Activated CD8-positive, alpha-beta memory T cell treated with anti-CD3 and anti-CD28 coated beads for 1 hour (primary cell): ENCODE data around the gene HSDL1.
A peak's percentile ranks its signal among the peaks of the same experiment; 100 is the strongest.

Experiments used
- DNase-seq, 2 donors: peaks; one replicate each; pipeline ENCODE4 v3.0.0-alpha.2; 2020; ENCODE audit warnings: low read depth in 1 of 2; ENCODE audit errors: extremely low read depth in 1 of 2

The HSDL1 gene

DNA sequence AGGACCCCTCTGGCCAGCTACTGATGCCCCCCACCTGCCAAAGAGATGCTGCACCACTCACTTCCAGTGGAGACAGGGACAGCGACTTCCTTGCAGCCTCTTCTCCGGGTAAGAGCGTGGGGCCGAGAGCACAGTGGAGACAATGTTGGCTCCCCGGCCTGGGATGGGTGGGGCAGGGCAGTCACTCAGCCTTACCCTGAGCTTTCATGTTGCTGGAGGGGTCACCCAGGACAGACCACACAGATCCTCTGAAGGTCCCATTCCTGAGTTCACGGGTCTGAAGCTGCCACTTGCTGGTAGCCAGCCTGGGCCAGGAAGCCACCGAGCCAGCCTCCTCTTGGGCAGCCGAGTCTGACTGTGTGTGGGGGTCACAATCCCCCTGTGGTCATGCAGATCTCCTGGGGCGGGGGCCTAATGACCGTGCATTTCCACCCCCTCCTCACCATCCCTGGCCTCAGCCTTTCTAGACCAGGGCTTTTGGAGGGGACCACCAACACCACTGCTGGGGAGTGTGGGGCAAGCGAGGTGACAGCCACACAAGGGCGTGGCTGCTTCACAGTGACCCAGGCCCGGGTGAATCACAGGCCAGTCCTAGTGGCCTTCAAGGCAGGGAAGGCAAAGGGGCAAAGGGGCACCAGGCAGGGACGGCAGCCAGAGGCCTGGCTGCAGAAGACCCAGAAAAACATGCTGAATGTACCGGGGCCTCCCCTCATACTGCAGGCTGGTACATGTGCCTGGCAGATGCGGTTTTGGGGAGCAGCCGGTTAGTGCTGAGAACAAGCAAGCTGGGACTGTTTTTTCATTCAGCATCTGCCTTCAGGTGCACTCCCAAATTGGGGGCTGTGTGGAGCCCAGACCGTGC, 31.4 kb upstream of the HSDL1 start:
- no peak for DNase-seq

- peak in 1 of 2 donors; percentile 45 for DNase-seq
Observed at GRCh38 chr16:84175350-84176081, 30.5 kb upstream of the HSDL1 start.

- DNase-seq = no peak
Observed at GRCh38 chr16:84174396-84174795, 29.4 kb upstream of the HSDL1 start.

GRCh38 chr16:84169765-84170310, 24.9 kb upstream of the HSDL1 start:
- no peak for DNase-seq

- no peak for DNase-seq
Observed at GRCh38 chr16:84166796-84167695, 22.1 kb upstream of the HSDL1 start.

DNA sequence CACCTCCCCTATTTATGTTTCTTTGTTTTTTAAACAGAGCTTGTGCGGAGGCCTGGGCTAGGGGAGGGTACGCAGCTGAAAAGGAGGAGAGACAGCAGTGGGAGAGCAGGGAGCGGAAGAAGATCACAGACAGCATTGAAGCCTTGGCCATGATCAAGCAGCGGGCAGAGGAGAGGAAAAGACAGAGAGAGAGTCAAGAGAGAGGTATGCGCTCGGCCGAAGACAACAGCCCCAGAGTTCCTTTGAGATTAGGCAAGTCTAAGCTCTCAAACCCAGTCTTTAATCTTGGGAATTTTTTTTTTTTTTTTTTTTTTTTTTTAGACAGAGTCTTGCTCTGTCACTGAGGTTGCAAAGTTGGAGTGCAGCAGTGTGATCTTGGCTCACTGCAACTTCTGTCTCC, 20.8 kb upstream of the HSDL1 start:
- no peak for DNase-seq

GRCh38 chr16:84161801-84162200, 16.8 kb upstream of the HSDL1 start:
- DNase-seq = no peak

DNA sequence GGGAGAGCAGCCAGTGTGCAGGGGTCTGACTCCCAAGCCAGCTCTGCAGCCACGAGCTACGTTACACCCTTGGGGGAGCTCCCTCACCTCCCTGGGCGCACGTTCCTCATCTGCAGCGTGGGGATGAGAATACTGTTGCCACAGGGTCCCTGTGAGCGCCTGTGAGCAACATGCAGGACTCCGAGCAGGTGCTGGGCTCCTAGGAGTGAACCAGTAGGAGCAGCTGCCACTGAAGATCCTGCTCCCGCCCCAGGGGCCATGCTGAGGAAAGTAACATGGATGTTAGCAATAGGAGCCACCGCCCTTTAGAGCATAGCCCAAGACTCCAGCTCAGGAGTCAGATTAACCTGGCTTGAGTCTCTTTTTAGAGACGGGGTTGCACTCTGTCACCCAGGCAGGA, 16.1 kb upstream of the HSDL1 start:
- no peak for DNase-seq

GRCh38 chr16:84159800-84160199, 14.8 kb upstream of the HSDL1 start:
- DNase-seq = no peak

DNA sequence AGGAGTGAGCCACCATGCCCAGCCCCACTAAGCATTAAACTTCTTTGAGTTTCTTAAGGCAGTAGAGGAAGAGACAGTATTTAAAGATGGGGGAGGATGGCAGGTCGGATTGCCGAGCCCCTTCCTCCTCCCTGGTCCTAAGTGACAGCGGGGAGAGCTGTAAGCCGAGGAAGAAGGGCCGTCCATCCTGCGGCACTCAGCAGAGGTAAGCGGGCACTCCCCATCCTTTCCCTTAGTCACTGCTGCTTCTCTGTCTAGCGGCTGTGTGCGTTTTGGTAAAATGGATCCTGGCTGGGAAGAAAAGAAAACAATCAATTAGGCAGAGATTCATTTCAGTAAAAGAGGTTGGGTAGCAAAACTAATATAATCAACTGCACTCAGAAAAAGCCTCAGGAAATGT, 14.0 kb upstream of the HSDL1 start:
- DNase-seq = no peak

DNA sequence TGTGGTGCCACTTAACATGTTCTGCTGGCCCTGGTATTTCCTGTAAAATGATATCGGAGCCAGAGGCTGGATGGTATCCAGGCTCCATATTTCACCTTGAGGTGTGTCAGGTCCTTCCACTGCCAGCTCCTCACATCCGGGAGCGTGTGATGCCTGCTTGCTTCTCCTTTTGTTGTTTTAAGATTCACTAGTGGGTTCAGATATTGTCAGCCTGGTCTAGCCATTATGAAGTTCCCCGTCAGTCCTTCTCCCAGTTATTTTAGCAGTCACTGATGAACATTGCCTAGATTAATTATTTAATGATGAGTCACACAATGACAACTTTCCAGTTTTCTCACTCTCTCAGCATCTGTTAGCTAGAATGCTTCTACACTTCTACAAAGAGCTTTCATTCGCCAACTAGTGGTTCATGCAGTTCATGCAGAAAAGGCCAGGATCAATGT, 11.4 kb upstream of the HSDL1 start:
- no peak for DNase-seq

DNA sequence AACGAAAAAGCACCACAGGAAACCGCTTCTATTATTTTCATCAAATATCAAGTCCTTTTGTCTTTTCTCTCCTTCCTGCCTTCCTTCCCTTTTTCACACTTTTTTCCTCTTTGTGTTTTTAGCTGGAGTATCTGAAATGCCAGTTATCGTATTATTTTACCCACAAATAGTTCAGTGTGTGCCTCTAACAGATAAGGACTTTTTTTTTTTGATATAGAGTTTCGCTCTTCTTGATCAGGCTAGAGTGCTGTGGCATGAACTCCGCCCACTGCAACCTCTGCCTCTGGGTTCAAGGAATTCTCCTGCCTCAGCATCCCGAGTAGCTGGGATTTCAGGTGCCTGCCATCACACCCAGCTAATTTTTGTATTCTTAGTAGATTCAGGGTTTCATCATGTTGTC, 10.8 kb upstream of the HSDL1 start:
- no peak for DNase-seq

- DNase-seq = no peak
Observed at GRCh38 chr16:84155226-84155625, 10.2 kb upstream of the HSDL1 start.

DNA sequence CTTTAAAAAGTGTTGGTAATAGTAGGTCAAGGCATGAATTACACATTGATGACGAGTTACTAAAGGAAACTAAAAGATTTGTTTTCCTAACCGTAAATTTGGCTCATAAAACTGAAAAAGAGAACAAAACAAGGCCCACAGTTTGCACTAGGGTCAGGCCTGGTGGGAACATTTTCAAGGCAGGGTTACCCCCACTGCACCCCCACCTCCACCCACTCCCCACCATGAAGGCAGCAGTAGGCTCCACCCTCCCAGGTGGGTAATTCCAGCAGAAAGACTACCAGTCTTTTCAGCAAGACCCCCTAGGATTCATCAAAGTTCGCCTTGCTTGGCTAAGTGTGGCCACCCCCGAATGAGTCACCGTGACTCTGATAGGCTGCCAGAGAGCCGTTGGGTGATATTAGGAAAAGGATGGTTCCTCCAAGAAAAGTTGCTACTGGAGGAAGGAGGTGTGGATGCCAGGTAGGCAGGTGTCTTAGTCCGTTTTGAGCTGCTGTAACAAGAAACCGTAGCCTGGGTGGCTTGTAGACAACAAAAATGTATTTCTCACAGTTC, 8.8 kb upstream of the HSDL1 start:
- DNase-seq = no peak

DNA sequence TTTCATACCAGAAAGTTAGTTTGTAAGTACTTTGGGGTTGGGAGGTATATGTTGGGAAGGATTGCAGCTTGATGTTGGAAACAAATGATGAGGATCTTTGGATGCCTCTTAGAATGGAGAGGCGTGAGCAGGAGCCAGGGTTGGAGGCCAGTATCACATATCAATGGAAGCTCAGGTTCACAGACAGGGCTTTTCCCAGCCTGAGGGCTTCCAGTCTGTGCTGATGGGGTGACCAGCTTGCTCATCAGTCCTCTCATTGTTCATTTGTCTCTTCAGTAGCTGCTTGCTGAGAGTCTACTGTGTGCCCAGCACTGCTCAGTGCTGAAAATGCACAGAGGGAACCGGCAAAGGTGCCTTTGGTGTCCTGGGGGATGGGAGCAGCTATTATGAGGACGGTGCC, 5.9 kb upstream of the HSDL1 start:
- DNase-seq = no peak

DNA sequence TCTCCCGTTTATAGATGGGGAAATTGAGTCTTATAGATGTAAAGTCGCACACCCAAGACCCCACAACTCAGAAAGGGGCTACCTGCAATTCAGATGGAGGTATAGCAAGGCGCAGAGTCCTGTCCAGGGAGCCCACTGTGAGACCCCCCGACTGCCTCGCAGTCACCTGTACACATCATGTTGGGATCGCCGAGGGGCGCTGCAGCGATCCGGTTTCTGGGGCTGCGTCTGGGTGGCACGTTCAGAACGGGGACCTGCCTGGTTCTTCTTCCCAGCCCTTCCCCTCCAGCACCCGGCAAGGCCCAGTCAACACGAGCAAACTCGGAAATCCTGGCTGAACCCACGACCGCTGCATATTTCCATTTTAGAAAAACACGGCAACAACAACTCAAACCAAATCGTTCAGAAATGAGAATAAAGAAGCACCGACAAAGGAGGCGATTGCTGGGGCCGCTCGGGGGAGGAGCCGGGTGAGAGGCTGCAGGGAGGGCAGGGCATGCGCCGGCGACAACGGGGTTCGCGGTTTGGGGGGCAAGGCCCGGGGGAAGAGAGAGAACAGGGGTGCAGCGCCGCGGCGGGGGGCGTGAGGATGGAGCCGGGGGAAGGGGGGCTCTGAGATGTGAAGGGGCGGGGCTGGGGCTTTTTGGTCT, 643 bp downstream of the HSDL1 start:
- DNase-seq = peak in 1 of 2 donors; percentile 21

GRCh38 chr16:84143784-84144199, 1.2 kb downstream of the HSDL1 start:
- DNase-seq = no peak

- no peak for DNase-seq
Observed at GRCh38 chr16:84143081-84143480, 1.9 kb downstream of the HSDL1 start.

DNA sequence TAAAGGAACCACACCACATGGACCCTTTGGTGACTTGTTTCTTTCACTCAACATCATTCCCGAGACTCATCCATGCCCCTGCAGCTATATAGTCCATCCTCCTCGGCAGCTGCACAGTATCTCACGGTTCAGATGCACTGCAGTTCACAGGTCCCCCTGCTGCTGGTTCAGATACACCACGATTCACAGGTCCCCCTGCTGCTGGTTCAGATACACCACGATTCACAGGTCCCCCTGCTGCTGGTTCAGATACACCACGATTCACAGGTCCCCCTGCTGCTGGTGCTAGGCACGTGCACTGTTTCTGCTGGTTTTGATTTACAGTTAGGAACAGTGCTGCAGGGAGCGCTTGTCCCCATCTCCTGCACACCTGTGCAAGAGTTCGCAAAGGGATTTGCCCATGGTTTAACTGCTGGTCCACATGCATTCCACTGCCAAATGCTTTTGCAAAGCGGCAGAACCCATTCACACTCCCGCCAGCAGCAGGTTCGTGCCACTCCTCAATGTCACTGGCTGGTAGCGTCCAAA, 3.8 kb downstream of the HSDL1 start:
- no peak for DNase-seq
